Heart left ventricle (tissue), 13 donors: ENCODE measurements around the gene POLR2M.

Experiments
- CTCF ChIP-seq, 12 donors: fragments of 200-600 bp; sonication (generic) in 4 of 12; IDR thresholded peaks; one replicate each; pipeline versions ENCODE4 v1.5.0 to v1.8.0; 2018 to 2022; ENCODE audit warnings: antibody characterized with exemption in 12 of 12, mild to moderate bottlenecking in 5 of 12
- POLR2A ChIP-seq, 2 donors: fragments of 450-650 bp; IDR thresholded peaks; one replicate each; pipeline ENCODE4 v1.6.1; 2017; ENCODE audit warnings: antibody characterized with exemption in 2 of 2, mild to moderate bottlenecking in 2 of 2, moderate library complexity in 2 of 2
- donor health status: ischemic (EF 13 %, LVEDD 7.1; RV severe dilation, severe dysfunction).
- donor health status: DM: no; HTN: yes; CAD: no.
- donor health status: DM: no; HTN: no; CAD: no.
- donor health status: ischemic (EF 25% LVEDD 6.9; RV normal size, moderate dysfunction).
- donor health status: ischemic (EF 25% LVEDD 5.7; RV mildly dilated, moderate dysfunction).
- donor health status: ischemic (EF 35%, LVEDD 5.7; RV mildly dilated, moderate dysfunction).
- donor health status: nonischemic (EF 11% LVEDD 7.7; RV severe dilation, severe dysfunction).
- donor health status: DM: yes; HTN: yes; CAD: no.
- donor health status: PGD.
- donor health status: ischemic (EF 29% LVEDD 5.4; RV normal size, mild dysfunction).
- donor health status: nonischemic (EF 23%, LVEDD 6.1; RV moderate dilation, normal function).

- peak; percentile 18 to 75 (median 62) for TF ChIP-seq CTCF (IDR thresholded peaks at IDR 0.05)
- no peak for TF ChIP-seq POLR2A (IDR thresholded peaks at IDR 0.05)
Observed at GRCh38 chr15:57751177-57751800, 44.8 kb downstream of the POLR2M start.
